Measurements from ENCODE around the gene TMOD3. TPM values are rescaled to one million over a fixed set of nuclear protein-coding genes. Genes with fewer than 3 reads are reported as not detected.
A peak's percentile ranks its signal among the peaks of the same experiment; 100 is the strongest.
"Not testable (repeated sequence)": the region's sequence is repeated elsewhere in the genome, so short reads cannot be mapped to it uniquely, and the experiment has no call there.

TMOD3 gene
- total RNA-seq, 2 experiments from 2014 or later = 53.6 to 59.2 TPM

DNA sequence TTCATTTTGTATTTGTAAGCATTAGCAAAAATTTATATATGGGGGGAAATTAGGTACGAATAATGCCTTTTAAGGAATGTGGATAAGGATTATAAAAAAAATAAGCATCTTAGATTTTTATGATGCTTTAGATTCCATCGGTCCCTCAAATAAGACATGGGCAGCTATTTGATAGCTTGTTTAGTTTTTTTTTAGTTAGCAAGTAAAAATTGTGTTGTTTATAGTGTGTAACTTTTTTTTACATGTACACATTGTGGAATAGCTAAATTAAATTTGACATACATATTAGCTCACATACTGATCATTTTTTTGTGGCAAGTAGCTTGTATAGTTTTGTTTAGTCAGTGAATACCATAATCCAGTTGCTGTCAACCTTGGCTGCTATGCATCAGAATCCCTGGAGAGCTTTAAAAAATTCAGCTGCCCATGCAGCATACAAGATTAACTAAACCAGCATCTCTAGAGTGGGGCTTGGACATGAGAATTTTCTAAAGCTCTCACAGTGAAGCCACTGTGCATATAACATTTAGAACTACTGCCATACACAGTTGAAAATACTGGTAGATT is 53.9 kb downstream of the TMOD3 start:
- CTCF ChIA-PET = interaction anchor here (0.7 to 1.6 kb wide), 4 partner anchors 10 to 325 kb away, joined by 3 read pairs; no protein-coding TSS in a partner anchor
- Mint-ChIP-seq H3K4me3 (no peak overlapping the region), H3K4me1 (ENCODE audit: low read depth) (peaks cover 16% of the 10 kb centered on the region), H3K36me3 (ENCODE audit: low read depth) (peaks cover 16% of the 10 kb centered on the region), H3K27ac (no peak overlapping the region), H3K9me3 (no peaks in the 10 kb centered on the region), H3K27me3 (no peaks in the 10 kb centered on the region)
- intact Hi-C loops (cut with micrococcal nuclease) = no loop called here
- DNase-seq (no peak), ATAC-seq (no peak)
- POLR2A ChIA-PET = interaction anchor here (1.1 kb wide), 1 partner anchor 12 kb away, joined by 3 read pairs; no protein-coding TSS in a partner anchor
- TF ChIP-seq, protein P1, sequence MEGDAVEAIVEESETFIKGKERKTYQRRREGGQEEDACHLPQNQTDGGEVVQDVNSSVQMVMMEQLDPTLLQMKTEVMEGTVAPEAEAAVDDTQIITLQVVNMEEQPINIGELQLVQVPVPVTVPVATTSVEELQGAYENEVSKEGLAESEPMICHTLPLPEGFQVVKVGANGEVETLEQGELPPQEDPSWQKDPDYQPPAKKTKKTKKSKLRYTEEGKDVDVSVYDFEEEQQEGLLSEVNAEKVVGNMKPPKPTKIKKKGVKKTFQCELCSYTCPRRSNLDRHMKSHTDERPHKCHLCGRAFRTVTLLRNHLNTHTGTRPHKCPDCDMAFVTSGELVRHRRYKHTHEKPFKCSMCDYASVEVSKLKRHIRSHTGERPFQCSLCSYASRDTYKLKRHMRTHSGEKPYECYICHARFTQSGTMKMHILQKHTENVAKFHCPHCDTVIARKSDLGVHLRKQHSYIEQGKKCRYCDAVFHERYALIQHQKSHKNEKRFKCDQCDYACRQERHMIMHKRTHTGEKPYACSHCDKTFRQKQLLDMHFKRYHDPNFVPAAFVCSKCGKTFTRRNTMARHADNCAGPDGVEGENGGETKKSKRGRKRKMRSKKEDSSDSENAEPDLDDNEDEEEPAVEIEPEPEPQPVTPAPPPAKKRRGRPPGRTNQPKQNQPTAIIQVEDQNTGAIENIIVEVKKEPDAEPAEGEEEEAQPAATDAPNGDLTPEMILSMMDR (IDR thresholded peaks at IDR 0.05) = no peak

DNA sequence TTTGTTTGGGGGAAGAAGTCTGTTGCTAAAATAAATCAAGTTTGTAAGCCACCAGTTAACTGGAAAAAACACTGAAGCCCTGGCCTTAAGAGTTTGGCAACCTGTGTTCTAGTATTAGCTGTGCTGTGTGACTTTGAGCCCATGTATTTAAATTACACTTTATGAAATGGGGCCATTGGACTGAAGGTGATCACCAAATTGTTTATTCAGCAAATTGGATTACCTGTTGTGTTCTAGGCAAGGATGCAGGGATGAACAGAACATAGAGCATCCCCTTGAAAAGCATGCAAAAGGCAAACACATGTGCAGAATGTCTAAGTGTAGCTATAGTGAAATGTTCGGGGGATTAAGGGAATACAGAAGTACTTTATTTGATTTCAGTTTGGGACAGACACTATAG is 54.6 kb downstream of the TMOD3 start:
- POLR2A ChIA-PET = no interaction called here
- TF ChIP-seq, protein P1 (IDR thresholded peaks at IDR 0.05) = no peak

DNA sequence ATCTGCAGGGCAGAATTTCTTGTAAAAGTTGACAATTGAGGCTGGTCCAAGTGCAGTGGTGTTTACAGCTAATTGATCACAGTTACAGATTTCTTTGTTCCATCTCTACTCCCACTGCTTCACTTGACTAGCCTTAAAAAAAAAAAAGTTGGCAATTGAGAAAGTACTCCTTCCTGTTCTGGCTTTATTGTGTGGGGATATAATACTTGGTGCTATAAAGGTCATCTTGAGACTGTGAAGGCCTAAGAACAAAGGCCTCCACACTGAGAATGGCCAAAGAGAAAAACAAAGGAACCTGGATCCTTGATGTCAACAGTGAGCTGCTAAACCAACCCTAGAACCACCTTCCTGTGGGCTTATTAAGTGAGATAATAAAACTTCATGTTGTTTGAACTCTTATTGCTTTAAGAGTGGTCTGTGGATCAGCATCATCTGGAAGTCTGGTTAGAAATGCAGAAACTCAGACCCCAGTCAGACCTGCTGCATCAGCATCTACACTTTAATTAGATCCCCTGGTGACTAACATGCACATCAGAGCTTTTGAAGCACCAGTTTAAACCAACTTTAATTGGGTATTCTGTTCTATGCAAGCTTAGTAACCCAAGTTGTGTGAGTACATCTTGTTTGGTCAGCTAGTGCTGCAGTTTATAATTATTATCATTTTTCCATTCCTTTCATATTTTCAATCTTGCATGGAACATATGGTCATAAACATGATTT is 55.2 kb downstream of the TMOD3 start:
- ChIA-PET POLR2A (no interaction called here), CTCF (interaction anchor here (1.6 kb wide), 1 partner anchor 12 kb away, joined by 3 read pairs; no protein-coding TSS in a partner anchor)
- intact Hi-C loops (cut with micrococcal nuclease) = no loop called here
- no peak for DNase-seq
- H3K27ac Mint-ChIP-seq = peak overlapping the region; percentile 54
- ATAC-seq = no peak
- H3K4me3 Mint-ChIP-seq = no peak overlapping the region
- no peaks in the 10 kb centered on the region for H3K27me3 Mint-ChIP-seq
- TF ChIP-seq, protein P1 (IDR thresholded peaks at IDR 0.05) = no peak
- H3K9me3 Mint-ChIP-seq = no peaks in the 10 kb centered on the region
- H3K4me1 Mint-ChIP-seq (ENCODE audit: low read depth) = peaks cover 11% of the 10 kb centered on the region
- peaks cover 19% of the 10 kb centered on the region for H3K36me3 Mint-ChIP-seq (ENCODE audit: low read depth)

More for the DNA sequence above, 54.6 kb downstream of the TMOD3 start:
- intact Hi-C loops (cut with micrococcal nuclease) = no loop called here
- Mint-ChIP-seq H3K27me3 (no peaks in the 10 kb centered on the region), H3K36me3 (ENCODE audit: low read depth) (peaks cover 19% of the 10 kb centered on the region), H3K9me3 (no peaks in the 10 kb centered on the region), H3K27ac (no peak overlapping the region), H3K4me3 (no peak overlapping the region), H3K4me1 (ENCODE audit: low read depth) (peaks cover 14% of the 10 kb centered on the region)
- CTCF ChIA-PET = interaction anchor here (1.1 to 1.6 kb wide), 2 partner anchors 11 to 24 kb away, joined by 3 read pairs; no protein-coding TSS in a partner anchor
- ATAC-seq (no peak), DNase-seq (no peak)

DNA sequence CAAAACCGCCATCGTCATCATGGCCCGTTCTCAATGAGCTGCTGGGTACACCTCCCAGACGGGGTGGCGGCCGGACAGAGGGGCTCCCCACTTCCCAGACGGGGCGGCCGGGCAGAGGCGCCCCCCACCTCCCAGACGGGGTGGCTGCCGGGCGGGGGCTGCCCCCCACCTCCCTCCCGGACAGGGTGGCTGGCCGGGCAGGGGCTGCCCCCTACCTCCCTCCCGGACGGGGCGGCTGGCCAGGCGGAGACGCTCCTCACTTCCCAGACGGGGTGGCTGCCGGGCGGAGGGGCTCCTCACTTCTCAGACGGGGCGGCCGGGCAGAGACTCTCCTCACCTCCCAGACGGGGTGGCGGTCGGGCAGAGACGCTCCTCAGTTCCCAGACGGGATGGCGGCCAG is 56.3 kb downstream of the TMOD3 start:
- H3K36me3 Mint-ChIP-seq (ENCODE audit: low read depth) = peaks cover 19% of the 10 kb centered on the region
- intact Hi-C loops (cut with micrococcal nuclease); H3K9me3 Mint-ChIP-seq; H3K27me3 Mint-ChIP-seq; H3K4me1 Mint-ChIP-seq (ENCODE audit: low read depth); ATAC-seq; H3K4me3 Mint-ChIP-seq; H3K27ac Mint-ChIP-seq; DNase-seq; POLR2A ChIA-PET; CTCF ChIA-PET: not testable (repeated sequence)

DNA sequence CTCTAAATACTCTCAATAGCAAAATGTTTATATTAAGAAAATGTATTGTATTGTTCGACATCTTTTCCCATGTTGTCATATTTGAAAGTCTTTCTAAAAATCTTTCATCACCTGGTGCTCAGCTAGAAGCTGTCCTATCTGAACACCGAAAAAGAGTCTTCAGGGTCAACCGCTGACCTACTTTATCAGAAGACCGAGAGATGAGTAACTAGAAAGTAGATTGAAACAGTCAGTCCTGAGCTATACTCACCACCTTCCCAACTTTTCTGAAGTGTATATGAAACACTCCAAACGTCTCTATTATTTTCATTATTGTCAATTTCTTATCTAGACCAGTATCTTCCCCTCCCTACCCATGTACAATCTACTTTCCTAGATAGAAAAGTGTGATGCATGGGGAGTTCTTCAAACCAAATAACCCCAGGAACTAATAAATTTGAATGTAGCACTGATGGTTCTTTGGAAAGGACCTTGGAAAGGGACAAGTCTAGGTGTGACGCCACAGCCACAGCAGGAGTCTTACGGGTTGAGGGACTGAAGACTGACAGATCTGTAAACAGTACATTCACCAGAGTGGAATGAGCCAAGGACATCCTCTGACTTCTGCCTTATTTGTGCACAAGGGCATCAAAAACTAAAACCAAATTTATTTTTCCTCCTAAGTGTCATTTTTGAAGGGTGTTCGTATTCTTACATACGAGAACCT is 58.6 kb downstream of the TMOD3 start:
- TF ChIP-seq, protein P1 (IDR thresholded peaks at IDR 0.05) = no peak
- intact Hi-C loops (cut with micrococcal nuclease) = no loop called here
- H3K27ac Mint-ChIP-seq = no peak overlapping the region
- H3K27me3 Mint-ChIP-seq = no peaks in the 10 kb centered on the region
- DNase-seq = no peak
- CTCF ChIA-PET = interaction anchor here (0.8 to 3.5 kb wide), 32 partner anchors 9 to 277 kb away, joined by 3 to 34 read pairs (median 4); no protein-coding TSS in a partner anchor
- peaks cover 28% of the 10 kb centered on the region for H3K36me3 Mint-ChIP-seq (ENCODE audit: low read depth)
- POLR2A ChIA-PET = no interaction called here
- no peaks in the 10 kb centered on the region for H3K9me3 Mint-ChIP-seq
- peaks cover 10% of the 10 kb centered on the region for H3K4me1 Mint-ChIP-seq (ENCODE audit: low read depth)
- H3K4me3 Mint-ChIP-seq = no peak overlapping the region
- ATAC-seq = no peak

Measured in activated CD8-positive, alpha-beta T cell treated with anti-CD3 and anti-CD28 coated beads for 36 hours (primary cell).